Embryonic facial prominence (tissue), 1 donor: ENCODE results near the gene RTN4RL2.

Experiments
- DNase-seq: peaks from one replicate; pipeline ENCODE4 v3.0.0-alpha.2; 2016; ENCODE audit errors: extremely low spot score

Gene RTN4RL2

DNA sequence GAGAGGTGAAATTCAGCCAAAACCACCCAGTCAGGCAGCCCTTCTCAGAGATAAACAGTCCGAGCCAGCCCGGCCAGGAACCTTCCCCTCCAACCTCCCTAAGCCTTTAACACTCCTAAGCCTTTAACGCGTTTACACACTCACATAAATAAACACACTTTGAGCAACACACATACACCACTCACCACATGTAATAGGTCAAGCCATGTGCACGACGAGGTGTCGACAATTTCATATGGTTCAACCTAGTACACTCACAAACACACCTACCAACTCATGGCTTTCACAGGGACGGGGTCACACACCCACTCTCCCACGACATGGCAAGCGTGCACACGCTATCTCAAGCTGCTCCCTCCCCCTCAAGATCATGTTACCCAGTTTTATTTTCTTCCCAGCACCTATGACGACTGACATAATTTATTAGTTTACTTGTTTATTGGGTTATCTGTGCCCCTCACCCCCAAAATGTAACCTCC lies 39.7 kb downstream of the RTN4RL2 start:
- no peak for DNase-seq

- DNase-seq, result no peak
Observed at GRCh38 chr11:57500515-57500914, 40.2 kb downstream of the RTN4RL2 start.

DNA sequence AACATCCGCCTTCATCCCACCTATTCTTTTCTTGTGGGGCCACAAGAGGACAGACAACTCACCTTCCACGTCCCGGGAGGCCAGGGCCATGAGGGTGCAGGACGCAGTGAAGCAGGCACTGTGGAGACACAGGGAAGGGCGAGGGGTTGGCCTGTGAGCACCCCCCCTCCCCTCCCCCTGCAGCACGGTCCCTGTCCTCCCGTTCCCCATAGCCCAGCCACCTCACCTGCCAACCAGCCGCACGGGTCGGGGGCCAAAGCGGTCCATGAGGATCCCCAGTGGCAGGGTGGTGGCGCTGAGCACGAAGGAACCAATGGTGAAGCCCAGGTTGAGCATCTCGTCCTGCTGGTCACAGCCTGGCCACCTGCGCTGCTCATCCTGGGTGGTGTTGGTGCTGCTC lies 40.6 kb downstream of the RTN4RL2 start:
- DNase-seq, result no peak

GRCh38 chr11:57501953-57502352 lies 41.6 kb downstream of the RTN4RL2 start:
- no peak for DNase-seq

DNA sequence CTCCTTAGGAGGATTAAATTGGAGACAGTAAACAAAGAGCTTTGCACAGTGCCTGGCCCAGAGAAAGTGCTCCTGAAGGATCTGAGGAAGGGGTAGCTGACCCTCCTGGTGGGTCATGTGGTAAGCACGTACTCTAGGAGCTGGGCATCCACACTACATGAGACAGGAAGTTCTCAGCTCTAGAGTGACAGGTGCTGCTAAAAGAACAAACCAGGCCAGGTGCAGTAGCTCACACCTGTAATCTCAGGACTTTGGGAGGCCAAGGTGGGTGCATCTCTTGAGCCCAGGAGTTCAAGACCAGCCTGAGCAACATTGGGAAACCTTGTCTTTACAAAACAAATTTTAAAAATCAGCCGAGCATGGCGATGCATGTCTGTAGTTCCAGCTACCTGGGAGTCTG lies 42.0 kb downstream of the RTN4RL2 start:
- DNase-seq, result no peak

- no peak for DNase-seq
Observed at GRCh38 chr11:57502870-57503269, 42.5 kb downstream of the RTN4RL2 start.

GRCh38 chr11:57504511-57504910 lies 44.2 kb downstream of the RTN4RL2 start:
- no peak for DNase-seq

GRCh38 chr11:57506522-57506921 lies 46.2 kb downstream of the RTN4RL2 start:
- no peak for DNase-seq

GRCh38 chr11:57508341-57509170 lies 48.2 kb downstream of the RTN4RL2 start:
- no peak for DNase-seq

- no peak for DNase-seq
Observed at GRCh38 chr11:57511741-57512430, 51.6 kb downstream of the RTN4RL2 start.

DNA sequence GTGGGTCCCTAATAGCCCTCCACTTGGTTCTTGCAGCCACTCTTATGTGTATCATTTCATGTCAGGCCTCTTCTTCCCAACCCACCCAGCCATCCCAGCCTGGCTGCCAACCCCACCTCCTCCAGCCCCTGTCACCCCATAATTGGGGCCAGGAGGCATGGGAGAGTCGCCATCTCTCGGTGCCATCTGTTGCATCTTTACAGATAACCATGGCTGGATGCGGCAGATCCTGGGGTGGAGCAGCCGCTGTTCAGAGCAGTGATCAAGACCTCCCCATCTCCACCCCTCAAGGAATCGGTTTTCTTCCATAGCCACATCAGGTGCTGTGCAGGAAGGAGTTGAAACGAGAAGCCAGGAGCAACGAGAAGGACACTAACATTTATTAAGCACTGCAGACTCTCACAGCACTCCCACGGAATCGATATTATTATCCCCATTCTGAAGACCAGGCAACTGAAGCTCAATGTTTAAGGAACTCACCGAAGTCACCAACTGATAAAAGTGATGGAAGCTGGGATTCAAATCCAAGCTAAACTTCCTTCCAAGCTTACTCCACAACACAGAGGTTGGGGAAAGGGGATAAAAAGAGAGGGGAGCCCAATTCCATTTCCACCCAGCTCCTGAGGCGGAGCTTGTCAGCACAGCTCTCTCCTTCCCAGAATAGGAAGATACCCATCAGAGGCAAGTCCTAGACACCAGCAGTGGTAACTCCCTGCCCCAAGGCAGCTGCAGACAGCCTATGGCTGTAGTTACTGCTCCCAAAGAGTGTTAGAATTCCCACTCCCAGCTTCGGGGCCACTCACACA lies 52.5 kb downstream of the RTN4RL2 start:
- DNase-seq, result no peak

DNA sequence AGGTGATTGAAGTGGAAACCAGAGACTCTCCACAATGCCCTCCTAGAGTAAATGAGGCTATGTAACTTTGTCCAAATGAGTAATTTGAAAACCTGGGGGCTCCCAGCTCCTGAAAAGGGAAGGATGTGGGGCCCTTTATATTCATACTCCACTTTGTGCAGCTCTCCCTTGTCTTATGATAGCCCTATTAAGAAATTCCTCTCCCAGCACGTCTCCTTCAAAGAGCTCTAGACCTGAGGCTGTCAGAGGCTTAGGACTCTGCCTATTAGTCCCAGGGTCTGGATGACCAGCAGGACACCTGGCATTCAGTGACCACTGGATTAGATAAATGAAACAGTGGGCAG lies 53.1 kb downstream of the RTN4RL2 start:
- no peak for DNase-seq

DNA sequence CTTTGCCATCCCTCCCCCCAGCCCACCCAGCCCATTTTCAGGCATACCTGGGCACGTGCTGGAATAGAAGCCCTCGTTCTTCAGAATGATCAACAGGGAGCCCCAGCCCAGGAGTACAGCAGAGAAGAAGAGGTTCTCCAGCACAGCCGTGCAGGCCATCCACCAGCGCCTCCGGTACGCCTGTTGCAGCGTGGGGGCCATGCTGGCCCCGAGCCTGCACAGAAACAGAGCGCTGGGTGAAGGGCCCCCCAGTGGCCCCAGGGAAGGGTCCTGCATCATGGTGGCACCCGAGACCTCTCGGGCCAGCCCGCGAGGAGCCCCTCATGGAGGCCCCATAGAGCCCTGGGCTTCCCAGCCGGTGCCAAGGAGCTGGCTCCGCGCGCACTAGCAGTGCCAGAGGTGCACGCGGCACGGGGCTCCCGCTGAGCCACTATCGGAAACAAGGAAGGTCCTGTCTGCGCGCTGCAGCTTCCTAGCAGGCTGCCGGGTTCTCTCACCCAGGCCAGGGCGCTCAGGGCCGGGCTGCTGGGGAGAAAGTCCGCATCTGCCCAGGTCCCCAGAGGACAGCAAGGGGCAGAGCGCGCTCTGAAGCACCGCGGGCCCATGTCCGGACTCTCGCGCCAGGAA lies 53.7 kb downstream of the RTN4RL2 start:
- DNase-seq, result no peak

- no peak for DNase-seq
Observed at GRCh38 chr11:57514538-57515331, 54.4 kb downstream of the RTN4RL2 start.

GRCh38 chr11:57515332-57516060 lies 55.2 kb downstream of the RTN4RL2 start, which contains the start of gene SLC43A1:
Gene SLC43A1, minus strand, starts transcription at chr11:57515702. Its CDS starts 1,591 bp downstream, at chr11:57514111.
- no peak for DNase-seq

- no peak for DNase-seq
Observed at GRCh38 chr11:57516061-57516443, 55.7 kb downstream of the RTN4RL2 start.

- no peak for DNase-seq
Observed at GRCh38 chr11:57521116-57521515, 60.8 kb downstream of the RTN4RL2 start.

DNA sequence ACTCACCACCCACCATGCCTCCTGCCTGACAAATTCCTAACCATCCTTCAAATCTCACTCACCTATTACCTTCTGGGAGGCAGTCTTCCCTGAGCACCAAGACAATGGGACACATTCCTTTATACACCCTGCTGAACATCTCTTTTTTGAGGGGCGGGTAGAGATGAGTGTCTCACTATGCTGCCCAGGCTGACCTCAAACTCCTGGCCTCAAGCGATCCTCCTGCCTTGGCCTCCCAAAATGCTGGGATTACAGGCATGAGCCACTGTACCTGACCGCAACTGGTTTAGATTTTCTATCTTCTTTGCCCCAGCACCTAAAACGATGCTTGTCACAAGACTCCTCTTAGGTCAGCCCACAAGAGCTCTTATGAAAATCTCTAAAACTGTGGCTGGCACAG lies 63.1 kb downstream of the RTN4RL2 start:
- DNase-seq, result no peak
